PC-3 (cell line): ENCODE measurements around the gene UGT1A10. TPM values are rescaled to one million over a fixed set of nuclear protein-coding genes. Genes with fewer than 3 reads are reported as not detected.

Source experiments
- ATAC-seq: fragments of 200-7000 bp; cut with Tn5 transposase; 2 replicates; pipeline ENCODE4 v1.9.1; 2020; ENCODE audit warnings: mild to moderate bottlenecking, moderate library complexity
- BruUV-seq: library from RNA; stranded (reverse); fragments of 400-500 nt; replicated peaks from 2 replicates; lab custom pipeline; 2021; lab: Mats Ljungman, UMichigan
- CTCF ChIA-PET: fragments of 300-600 bp; sonication (Branson Sonifier 250); formaldehyde crosslinking; loops from one replicate; lab custom pipeline; 2022; ENCODE audit warnings: antibody characterized with exemption; lab: Charles Lee
- POLR2A ChIA-PET: fragments of 300-600 bp; sonication (Branson Sonifier 250); formaldehyde crosslinking; loops from one replicate; lab custom pipeline; 2022; ENCODE audit warnings: antibody characterized with exemption; ENCODE audit not compliant: unreplicated experiment; lab: Charles Lee
- DNase-seq: peaks from one replicate; pipeline ENCODE4 v3.0.0-alpha.2; 2015
- H2AFZ ChIP-seq: fragments of 300-600 bp; sonication (generic); 2 replicates; pipeline ENCODE4 v1.6.0; 2016; ENCODE audit warnings: antibody characterized with exemption, low read length
- H3F3A ChIP-seq: fragments of 300-600 bp; sonication (generic); one replicate; pipeline ENCODE4 v1.6.0; 2017; ENCODE audit warnings: antibody characterized with exemption, low read length, control low read depth, mild to moderate bottlenecking; ENCODE audit not compliant: unreplicated experiment
- H3K27ac ChIP-seq: fragments of 300-600 bp; sonication (generic); 2 replicates; pipeline ENCODE4 v1.5.1; 2016; ENCODE audit warnings: mild to moderate bottlenecking, low read length
- H3K27me3 ChIP-seq: fragments of 300-600 bp; sonication (generic); 2 replicates; pipeline ENCODE4 v1.6.1; 2016; ENCODE audit warnings: low read length, mixed read lengths
- H3K36me3 ChIP-seq: fragments of 300-600 bp; sonication (generic); 2 replicates; pipeline ENCODE4 v1.6.1; 2016; ENCODE audit warnings: low read depth, mixed run types, low read length, mixed read lengths
- H3K4me1 ChIP-seq: fragments of 300-600 bp; sonication (generic); 2 replicates; pipeline ENCODE4 v1.5.1; 2016; ENCODE audit warnings: low read length; ENCODE audit not compliant: insufficient read depth
- H3K4me2 ChIP-seq: fragments of 300-600 bp; sonication (generic); 2 replicates; pipeline ENCODE4 v1.6.0; 2016; ENCODE audit warnings: low read length
- H3K4me3 ChIP-seq: fragments of 300-600 bp; sonication (generic); 2 replicates; pipeline ENCODE4 v1.5.1; 2016; ENCODE audit warnings: mild to moderate bottlenecking, low read length, mixed read lengths
- H3K79me2 ChIP-seq: fragments of 300-600 bp; sonication (generic); 2 replicates; pipeline ENCODE4 v1.6.1; 2017; ENCODE audit warnings: low read length, mixed read lengths
- H3K9ac ChIP-seq: fragments of 300-600 bp; sonication (generic); 2 replicates; pipeline ENCODE4 v1.6.0; 2016; ENCODE audit warnings: mild to moderate bottlenecking, low read length
- H3K9me2 ChIP-seq: fragments of 300-600 bp; sonication (generic); replicated peaks from 2 replicates; pipeline ENCODE4 v1.6.1; 2016; ENCODE audit warnings: mixed run types, low read length, mixed read lengths
- H3K9me3 ChIP-seq: fragments of 300-600 bp; sonication (generic); 2 replicates; pipeline ENCODE4 v1.6.1; 2016; ENCODE audit warnings: low read length, mixed read lengths
- H4K20me1 ChIP-seq: fragments of 300-600 bp; sonication (generic); 2 replicates; pipeline ENCODE4 v1.6.1; 2016; ENCODE audit warnings: low read length, mixed read lengths
- EZH2 ChIP-seq: fragments of 300-600 bp; sonication (generic); IDR thresholded peaks from one replicate; pipeline ENCODE4 v1.6.1; 2017; ENCODE audit warnings: antibody characterized with exemption, mild to moderate bottlenecking, low read length; ENCODE audit not compliant: unreplicated experiment
- EZH2phosphoT487 ChIP-seq: fragments of 300-600 bp; sonication (generic); IDR thresholded peaks from 2 replicates; pipeline ENCODE4 v1.6.1; 2018; ENCODE audit warnings: mild to moderate bottlenecking, antibody characterized with exemption, low read length, borderline replicate concordance
- intact Hi-C: fragments of 100-400 bp; cut with micrococcal nuclease; formaldehyde crosslinking; loops from 2 replicates; pipeline ENCODE4 v1.9.0; 2023
- total RNA-seq: library from RNA; depleted of rRNA; stranded (reverse); fragments of >200 nt; gene quantifications from 2 replicates; pipeline ENCODE4 v1.2.3, GENCODE V29; 2014
- TF ChIP-seq, protein P1 (sequence below): fragments of 300-600 bp; sonication (generic); conservative IDR thresholded peaks from 2 replicates; pipeline ENCODE4 v1.5.1; 2017; ENCODE audit warnings: antibody characterized with exemption, low read depth, mild to moderate bottlenecking, low read length

UGT1A10 gene
- total RNA-seq, 1 experiment from 2014 or later = not detected

GRCh38 chr2:233650981-233651380, 14.7 kb downstream of the UGT1A10 start:
- ChIA-PET POLR2A (interaction anchor here (0.6 kb wide), 1 partner anchor 164 kb away, joined by 4 read pairs; no protein-coding TSS in a partner anchor), CTCF (no interaction called here)
- intact Hi-C loops = no loop called here
- no peak overlapping the region for H3K4me2 ChIP-seq
- no peaks in the 10 kb centered on the region for H3K36me3 ChIP-seq
- no peak overlapping the region for H3K27ac ChIP-seq
- ATAC-seq (no peak), DNase-seq (no peak)
- H3K9ac ChIP-seq = no peak overlapping the region
- no peak overlapping the region for H3K4me3 ChIP-seq
- no peaks in the 10 kb centered on the region for H3K9me3 ChIP-seq
- H4K20me1 ChIP-seq = no peaks in the 10 kb centered on the region
- H2AFZ ChIP-seq = no peak overlapping the region
- H3K79me2 ChIP-seq = no peaks in the 10 kb centered on the region
- no TSS peak for BruUV-seq
- no peaks in the 10 kb centered on the region for H3K9me2 ChIP-seq
- H3K27me3 ChIP-seq = no peaks in the 10 kb centered on the region
- TF ChIP-seq EZH2phosphoT487 (no peak), EZH2 (no peak)
- TF ChIP-seq, protein P1, sequence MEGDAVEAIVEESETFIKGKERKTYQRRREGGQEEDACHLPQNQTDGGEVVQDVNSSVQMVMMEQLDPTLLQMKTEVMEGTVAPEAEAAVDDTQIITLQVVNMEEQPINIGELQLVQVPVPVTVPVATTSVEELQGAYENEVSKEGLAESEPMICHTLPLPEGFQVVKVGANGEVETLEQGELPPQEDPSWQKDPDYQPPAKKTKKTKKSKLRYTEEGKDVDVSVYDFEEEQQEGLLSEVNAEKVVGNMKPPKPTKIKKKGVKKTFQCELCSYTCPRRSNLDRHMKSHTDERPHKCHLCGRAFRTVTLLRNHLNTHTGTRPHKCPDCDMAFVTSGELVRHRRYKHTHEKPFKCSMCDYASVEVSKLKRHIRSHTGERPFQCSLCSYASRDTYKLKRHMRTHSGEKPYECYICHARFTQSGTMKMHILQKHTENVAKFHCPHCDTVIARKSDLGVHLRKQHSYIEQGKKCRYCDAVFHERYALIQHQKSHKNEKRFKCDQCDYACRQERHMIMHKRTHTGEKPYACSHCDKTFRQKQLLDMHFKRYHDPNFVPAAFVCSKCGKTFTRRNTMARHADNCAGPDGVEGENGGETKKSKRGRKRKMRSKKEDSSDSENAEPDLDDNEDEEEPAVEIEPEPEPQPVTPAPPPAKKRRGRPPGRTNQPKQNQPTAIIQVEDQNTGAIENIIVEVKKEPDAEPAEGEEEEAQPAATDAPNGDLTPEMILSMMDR = no peak
- H3K4me1 ChIP-seq = no peaks in the 10 kb centered on the region
- H3F3A ChIP-seq = no peaks in the 10 kb centered on the region

DNA sequence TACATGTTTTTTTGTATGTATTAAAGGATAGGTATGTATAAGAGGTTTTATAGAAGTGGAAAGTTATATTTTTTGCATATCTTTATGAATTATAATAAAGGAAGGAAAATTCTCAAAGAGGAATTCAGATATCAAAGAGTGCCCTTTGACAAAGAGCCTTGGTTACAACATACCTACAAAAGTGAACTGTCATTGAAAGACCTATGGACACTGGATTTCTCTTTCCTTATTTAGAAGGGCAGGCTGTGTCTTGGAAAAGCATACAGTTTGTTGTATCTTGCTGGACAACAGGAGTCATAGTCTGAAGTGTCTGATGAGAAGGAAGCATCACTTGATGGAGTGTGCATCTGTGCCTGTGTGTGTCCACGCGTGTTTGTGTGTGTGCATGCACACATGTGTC, 15.2 kb downstream of the UGT1A10 start:
- Histone ChIP-seq H3K79me2 (no peaks in the 10 kb centered on the region), H3K9ac (no peak overlapping the region), H3K4me2 (no peak overlapping the region), H2AFZ (no peak overlapping the region), H3K9me3 (no peaks in the 10 kb centered on the region), H3K4me3 (no peak overlapping the region), H3K4me1 (no peaks in the 10 kb centered on the region), H3K27ac (no peak overlapping the region), H3K36me3 (no peaks in the 10 kb centered on the region), H3F3A (no peaks in the 10 kb centered on the region), H4K20me1 (no peaks in the 10 kb centered on the region), H3K27me3 (no peaks in the 10 kb centered on the region), H3K9me2 (no peaks in the 10 kb centered on the region)
- TF ChIP-seq, protein P1 = no peak
- TF ChIP-seq EZH2 (no peak), EZH2phosphoT487 (no peak)
- ChIA-PET CTCF (no interaction called here), POLR2A (interaction anchor here (0.6 kb wide), 1 partner anchor 165 kb away, joined by 4 read pairs; no protein-coding TSS in a partner anchor)
- no TSS peak for BruUV-seq
- ATAC-seq (no peak), DNase-seq (no peak)
- intact Hi-C loops = no loop called here

- intact Hi-C loops = no loop called here
- Histone ChIP-seq H3K4me3 (no peak overlapping the region), H2AFZ (no peak overlapping the region), H3K27ac (no peak overlapping the region), H3K79me2 (no peaks in the 10 kb centered on the region), H4K20me1 (no peaks in the 10 kb centered on the region), H3K27me3 (no peaks in the 10 kb centered on the region), H3K4me1 (no peaks in the 10 kb centered on the region), H3F3A (no peaks in the 10 kb centered on the region), H3K36me3 (no peaks in the 10 kb centered on the region), H3K9me2 (no peaks in the 10 kb centered on the region), H3K9ac (no peak overlapping the region), H3K4me2 (no peak overlapping the region), H3K9me3 (no peaks in the 10 kb centered on the region)
- no peak for ATAC-seq
- no peak for TF ChIP-seq EZH2
- TF ChIP-seq, protein P1 = no peak
- no peak for TF ChIP-seq EZH2phosphoT487
- ChIA-PET POLR2A (no interaction called here), CTCF (no interaction called here)
- BruUV-seq = no TSS peak
- no peak for DNase-seq
Observed at GRCh38 chr2:233654501-233654900, 18.3 kb downstream of the UGT1A10 start.
